ENCODE results near the gene BST1.

The BST1 gene

DNA sequence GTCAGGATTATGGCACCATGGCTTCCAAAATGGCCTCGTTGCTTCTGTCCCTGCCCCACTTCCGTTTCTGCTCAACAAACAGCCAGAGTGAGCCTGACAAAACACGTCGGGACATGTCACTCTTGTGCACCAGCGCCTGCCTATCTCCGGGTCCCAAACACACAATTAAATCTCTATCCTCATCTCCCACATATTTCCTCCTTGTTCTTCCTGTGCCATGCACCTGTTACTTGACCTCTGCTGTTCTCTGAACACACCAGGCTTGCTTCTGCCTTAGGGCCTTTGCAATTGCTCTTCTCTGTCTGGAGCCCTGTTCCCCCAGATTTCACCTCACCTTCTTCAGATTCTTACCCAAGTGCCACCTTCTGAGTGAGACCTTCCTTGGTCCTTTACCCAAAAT, 62.5 kb downstream of the BST1 start:
- H3K4me3 ChIP-seq (ENCODE audit: low read depth, low read length), result no peak overlapping the region
- TF ChIP-seq, protein P1, sequence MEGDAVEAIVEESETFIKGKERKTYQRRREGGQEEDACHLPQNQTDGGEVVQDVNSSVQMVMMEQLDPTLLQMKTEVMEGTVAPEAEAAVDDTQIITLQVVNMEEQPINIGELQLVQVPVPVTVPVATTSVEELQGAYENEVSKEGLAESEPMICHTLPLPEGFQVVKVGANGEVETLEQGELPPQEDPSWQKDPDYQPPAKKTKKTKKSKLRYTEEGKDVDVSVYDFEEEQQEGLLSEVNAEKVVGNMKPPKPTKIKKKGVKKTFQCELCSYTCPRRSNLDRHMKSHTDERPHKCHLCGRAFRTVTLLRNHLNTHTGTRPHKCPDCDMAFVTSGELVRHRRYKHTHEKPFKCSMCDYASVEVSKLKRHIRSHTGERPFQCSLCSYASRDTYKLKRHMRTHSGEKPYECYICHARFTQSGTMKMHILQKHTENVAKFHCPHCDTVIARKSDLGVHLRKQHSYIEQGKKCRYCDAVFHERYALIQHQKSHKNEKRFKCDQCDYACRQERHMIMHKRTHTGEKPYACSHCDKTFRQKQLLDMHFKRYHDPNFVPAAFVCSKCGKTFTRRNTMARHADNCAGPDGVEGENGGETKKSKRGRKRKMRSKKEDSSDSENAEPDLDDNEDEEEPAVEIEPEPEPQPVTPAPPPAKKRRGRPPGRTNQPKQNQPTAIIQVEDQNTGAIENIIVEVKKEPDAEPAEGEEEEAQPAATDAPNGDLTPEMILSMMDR (conservative IDR thresholded peaks at IDR 0.05; ENCODE audit: low read depth, low read length), result no peak
- DNase-seq (ENCODE audit: low read depth), result no peak

DNA sequence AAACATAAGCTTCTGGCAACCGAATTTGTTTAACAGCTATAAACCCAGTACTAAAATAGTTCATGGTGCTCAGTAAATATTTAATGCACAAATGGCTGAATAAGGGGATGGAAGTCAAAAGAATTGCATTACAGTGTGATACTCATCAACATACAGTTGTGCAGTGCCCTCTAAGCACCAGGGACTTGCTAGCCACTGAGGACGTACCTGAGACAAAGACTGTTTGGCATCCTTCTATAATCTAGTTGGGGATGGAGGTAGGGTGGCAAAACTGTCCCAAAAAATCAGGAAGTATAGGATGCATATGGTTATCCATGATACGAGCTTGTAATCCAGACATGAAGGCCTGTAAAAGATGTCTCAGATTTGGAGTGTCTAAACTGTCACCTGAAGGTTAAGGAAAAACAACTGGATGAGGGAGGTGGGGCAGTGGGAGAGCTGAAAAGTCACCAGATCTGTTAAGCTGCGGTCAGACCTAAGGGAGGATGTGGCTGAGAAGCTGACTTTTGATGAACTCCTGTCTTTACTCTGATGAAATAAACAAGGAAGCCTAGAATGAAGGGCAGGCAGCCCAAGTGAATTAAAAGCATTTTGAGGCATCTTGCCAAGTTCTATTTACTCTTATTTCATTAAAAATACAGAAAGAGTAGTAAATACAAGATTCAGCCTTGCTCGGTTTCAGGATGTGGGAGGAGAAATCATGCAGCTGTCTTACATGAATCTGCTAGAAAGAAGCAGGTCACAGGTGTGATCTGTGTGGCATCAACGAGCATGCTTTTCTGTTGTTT, 63.2 kb downstream of the BST1 start:
- peak; percentile 22 for DNase-seq (ENCODE audit: low read depth)
- no peak overlapping the region for H3K4me3 ChIP-seq (ENCODE audit: low read depth, low read length)
- TF ChIP-seq, protein P1 (conservative IDR thresholded peaks at IDR 0.05; ENCODE audit: low read depth, low read length), result no peak

DNA sequence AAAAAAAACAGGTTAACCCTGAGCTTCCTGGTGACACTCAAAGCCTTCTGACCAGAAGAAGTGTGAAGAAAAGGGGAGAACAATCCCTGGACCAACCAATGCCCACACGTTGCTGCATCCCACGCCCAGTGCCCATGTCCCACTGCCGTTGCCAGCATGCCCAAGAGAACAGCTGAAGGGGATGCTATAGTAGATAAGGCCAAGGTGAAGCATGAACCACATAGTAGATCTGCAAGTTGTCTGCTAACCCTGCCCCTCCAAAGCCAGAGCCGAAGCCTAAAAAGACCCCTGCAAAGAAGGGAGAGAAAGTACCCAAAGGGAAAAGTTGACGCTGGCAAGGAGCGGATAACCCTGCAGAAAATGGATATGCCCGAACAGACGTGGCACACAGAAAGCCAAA, 64.0 kb downstream of the BST1 start:
- TF ChIP-seq, protein P1 (conservative IDR thresholded peaks at IDR 0.05; ENCODE audit: low read depth, low read length), result no peak
- DNase-seq (ENCODE audit: low read depth), result no peak

DNA sequence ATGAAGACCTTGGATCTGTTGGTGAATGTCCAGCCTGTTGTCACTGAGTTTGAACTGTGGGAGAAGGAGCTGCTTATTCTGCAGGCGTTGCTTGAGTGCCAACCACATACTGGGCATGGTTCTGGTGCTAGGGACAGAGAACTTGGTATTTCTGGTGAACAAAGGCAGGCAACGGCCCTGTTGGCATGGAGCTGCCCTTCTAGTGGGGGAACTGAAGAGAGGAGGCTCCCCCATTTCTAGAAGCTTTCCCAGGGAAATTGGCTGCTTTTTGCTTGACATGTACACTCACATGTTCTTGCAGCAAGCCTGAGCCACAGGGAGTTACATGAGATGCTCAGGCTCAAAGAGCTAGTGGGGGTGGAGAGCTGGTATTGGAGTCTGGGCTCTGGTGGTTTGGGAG, 66.3 kb downstream of the BST1 start:
- no peak for DNase-seq (ENCODE audit: low read depth)
- TF ChIP-seq, protein P1 (conservative IDR thresholded peaks at IDR 0.05; ENCODE audit: low read depth, low read length), result no peak
- H3K4me3 ChIP-seq (ENCODE audit: low read depth, low read length), result no peak overlapping the region

More for the DNA sequence above, 64.0 kb downstream of the BST1 start:
- no peak overlapping the region for H3K4me3 ChIP-seq (ENCODE audit: low read depth, low read length)

DNA sequence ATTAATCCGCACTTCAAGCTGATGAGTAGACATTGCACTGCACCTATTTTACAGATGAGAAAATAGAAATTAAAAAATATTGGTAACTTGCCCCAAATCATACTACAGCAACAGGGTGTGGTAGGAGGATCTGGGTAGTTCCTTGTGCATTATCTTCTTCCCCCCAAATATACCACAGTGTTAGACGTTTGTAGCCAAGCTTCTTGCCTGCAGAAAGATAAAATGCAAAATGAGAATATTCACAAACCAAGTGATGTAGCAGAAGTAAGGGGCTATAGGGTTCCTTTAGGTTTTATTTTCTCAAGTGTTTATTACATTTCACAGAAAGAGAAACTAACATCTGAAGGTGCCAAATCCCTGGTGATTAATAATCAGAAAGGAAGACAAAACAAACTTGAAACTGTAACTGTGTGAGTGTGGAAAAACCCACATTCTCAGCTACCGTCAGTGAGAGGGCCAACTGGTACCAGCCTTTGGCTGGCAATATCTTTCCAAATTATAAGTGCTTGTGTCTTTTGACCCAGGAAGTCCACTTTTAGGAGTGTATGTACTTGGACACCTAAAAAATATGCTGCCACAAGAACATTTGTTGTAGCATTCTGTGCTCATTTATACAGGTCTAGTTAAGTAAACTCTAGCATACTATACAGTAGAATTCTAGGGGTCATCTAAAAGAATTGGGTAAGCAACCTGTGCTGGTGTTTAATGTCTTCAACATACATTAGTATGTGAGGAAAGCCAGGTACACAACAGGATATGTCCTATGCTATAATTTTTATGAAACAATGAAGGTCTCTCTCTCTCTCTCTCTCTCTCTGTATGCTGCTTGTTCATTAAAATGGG, 68.6 kb downstream of the BST1 start:
- TF ChIP-seq, protein P1 (conservative IDR thresholded peaks at IDR 0.05; ENCODE audit: low read depth, low read length), result no peak
- DNase-seq (ENCODE audit: low read depth), result no peak
- H3K4me3 ChIP-seq (ENCODE audit: low read depth, low read length), result no peak overlapping the region

DNA sequence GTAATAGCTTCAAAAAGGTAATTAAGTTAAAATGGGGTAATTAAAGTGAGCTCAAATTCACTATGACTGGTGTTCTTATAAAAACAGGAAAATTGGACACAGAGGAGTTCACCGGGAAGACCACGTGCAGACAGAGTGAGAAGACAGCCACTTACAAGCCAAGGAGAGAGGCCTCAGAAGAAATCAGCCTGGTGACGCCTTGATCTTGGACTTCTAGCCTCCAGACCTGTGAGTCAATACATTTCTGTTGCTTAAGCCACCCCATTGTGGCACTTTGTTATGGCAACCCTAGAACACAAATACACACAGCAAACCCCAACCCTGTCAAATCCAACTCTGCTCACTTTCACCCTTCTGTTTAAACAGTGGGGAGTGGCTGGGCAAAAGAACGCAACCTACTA, 71.2 kb downstream of the BST1 start:
- DNase-seq (ENCODE audit: low read depth), result peak; percentile 58
- TF ChIP-seq, protein P1 (conservative IDR thresholded peaks at IDR 0.05; ENCODE audit: low read depth, low read length), result no peak
- no peak overlapping the region for H3K4me3 ChIP-seq (ENCODE audit: low read depth, low read length)
